ENCODE measurements around the gene TRPV4. TPM values are rescaled to one million over a fixed set of nuclear protein-coding genes. Genes with fewer than 3 reads are reported as not detected.

Gene TRPV4
- total RNA-seq, 1 experiment from 2014 or later, result 2.4 TPM

DNA sequence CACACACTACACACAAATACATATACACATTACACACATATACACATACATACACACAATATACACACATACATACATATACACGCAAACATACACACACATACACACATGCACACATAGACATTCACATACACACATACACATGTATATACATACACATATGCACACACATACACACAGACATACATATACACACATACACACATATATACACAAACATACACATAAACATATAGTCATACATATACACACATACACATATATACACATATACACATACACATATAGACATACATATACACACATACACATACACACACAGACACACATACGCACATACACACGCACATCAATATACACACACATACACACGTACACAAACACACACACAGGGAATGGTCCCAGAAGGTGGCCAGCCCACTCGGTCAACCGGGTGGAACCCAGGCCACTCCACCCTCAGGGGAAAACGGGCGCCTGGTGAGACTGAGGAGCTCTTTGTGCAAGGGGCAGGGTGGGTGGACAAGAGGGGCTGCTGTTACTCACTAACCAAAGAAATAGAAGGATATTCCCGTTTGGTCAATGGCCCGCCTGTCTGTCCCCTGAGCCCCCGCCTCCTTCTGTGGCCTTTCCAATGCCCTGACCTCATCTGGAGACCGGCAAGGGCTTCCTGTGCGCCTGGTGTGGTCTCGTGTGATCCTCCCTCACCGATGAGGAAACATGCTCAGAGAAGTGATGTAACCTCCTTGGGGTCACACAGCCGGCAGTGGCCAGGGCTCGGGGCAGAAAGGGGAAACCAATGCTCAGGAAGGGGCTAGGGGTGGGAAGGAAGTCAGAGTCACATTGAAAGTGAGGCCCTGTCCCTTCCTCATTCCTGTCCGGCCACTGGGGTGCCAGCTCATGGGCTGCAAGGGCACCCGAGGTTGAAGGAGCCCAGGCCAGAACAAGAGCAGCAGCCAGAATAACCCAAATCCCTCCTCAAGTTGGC lies 5.3 kb downstream of the TRPV4 start:
- H3K4me2 ChIP-seq (ENCODE audit: low read length), result no peak overlapping the region
- ChIA-PET POLR2A (ENCODE audit: unreplicated experiment) (no interaction called here), CTCF (no interaction called here)
- ATAC-seq, result no peak
- no peaks in the 10 kb centered on the region for H3F3A ChIP-seq (ENCODE audit: low read length, unreplicated experiment)
- H3K4me1 ChIP-seq (ENCODE audit: insufficient read depth, low read length), result peaks cover 7% of the 10 kb centered on the region
- no peak overlapping the region for H3K4me3 ChIP-seq (ENCODE audit: low read length)
- no peak overlapping the region for H2AFZ ChIP-seq (ENCODE audit: low read length)
- no peak overlapping the region for H3K27ac ChIP-seq (ENCODE audit: low read length)
- no peak overlapping the region for H3K9ac ChIP-seq (ENCODE audit: low read length)
- H3K27me3 ChIP-seq (ENCODE audit: low read length), result no peaks in the 10 kb centered on the region
- no peaks in the 10 kb centered on the region for H3K79me2 ChIP-seq (ENCODE audit: low read length)
- H4K20me1 ChIP-seq (ENCODE audit: low read length), result no peaks in the 10 kb centered on the region
- TF ChIP-seq, protein P1, sequence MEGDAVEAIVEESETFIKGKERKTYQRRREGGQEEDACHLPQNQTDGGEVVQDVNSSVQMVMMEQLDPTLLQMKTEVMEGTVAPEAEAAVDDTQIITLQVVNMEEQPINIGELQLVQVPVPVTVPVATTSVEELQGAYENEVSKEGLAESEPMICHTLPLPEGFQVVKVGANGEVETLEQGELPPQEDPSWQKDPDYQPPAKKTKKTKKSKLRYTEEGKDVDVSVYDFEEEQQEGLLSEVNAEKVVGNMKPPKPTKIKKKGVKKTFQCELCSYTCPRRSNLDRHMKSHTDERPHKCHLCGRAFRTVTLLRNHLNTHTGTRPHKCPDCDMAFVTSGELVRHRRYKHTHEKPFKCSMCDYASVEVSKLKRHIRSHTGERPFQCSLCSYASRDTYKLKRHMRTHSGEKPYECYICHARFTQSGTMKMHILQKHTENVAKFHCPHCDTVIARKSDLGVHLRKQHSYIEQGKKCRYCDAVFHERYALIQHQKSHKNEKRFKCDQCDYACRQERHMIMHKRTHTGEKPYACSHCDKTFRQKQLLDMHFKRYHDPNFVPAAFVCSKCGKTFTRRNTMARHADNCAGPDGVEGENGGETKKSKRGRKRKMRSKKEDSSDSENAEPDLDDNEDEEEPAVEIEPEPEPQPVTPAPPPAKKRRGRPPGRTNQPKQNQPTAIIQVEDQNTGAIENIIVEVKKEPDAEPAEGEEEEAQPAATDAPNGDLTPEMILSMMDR (conservative IDR thresholded peaks at IDR 0.05; ENCODE audit: low read depth, low read length), result no peak
- TF ChIP-seq EZH2phosphoT487 (IDR thresholded peaks at IDR 0.05; ENCODE audit: borderline replicate concordance, low read length) (no peak), EZH2 (IDR thresholded peaks at IDR 0.05; ENCODE audit: low read length, unreplicated experiment) (no peak)
- H3K9me2 ChIP-seq (replicated peaks; ENCODE audit: low read length), result no peaks in the 10 kb centered on the region
- no TSS peak for BruUV-seq (replicated peaks)
- H3K36me3 ChIP-seq (ENCODE audit: low read depth, low read length), result no peaks in the 10 kb centered on the region
- H3K9me3 ChIP-seq (ENCODE audit: low read length), result no peaks in the 10 kb centered on the region
- intact Hi-C loops (cut with micrococcal nuclease), result no loop called here
- no peak for DNase-seq

DNA sequence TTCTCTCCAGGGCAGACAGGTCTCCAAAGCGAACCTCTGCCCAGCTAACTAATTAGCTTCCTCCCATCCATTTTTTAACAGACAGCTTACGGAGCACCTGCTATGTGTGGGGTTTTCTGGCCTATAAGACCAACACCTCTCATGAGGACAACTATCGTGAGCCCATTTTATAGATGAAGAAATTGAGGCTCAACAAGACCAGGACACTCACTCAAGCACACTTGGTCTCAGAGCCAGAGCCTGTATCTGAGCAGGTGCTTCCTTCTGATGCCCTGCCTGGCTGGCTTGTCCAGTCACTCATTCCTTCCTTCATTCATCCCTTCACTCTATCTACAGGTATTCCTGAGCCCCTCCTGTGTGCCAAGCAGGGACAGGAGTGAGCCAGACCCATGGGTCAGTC lies 6.1 kb downstream of the TRPV4 start:
- no peak for DNase-seq
- no peak overlapping the region for H3K9ac ChIP-seq (ENCODE audit: low read length)
- H3K27ac ChIP-seq (ENCODE audit: low read length), result no peak overlapping the region
- no peak overlapping the region for H3K4me3 ChIP-seq (ENCODE audit: low read length)
- intact Hi-C loops (cut with micrococcal nuclease), result no loop called here
- no peaks in the 10 kb centered on the region for H3K9me3 ChIP-seq (ENCODE audit: low read length)
- no peak for TF ChIP-seq EZH2 (IDR thresholded peaks at IDR 0.05; ENCODE audit: low read length, unreplicated experiment)
- no peak for TF ChIP-seq EZH2phosphoT487 (IDR thresholded peaks at IDR 0.05; ENCODE audit: borderline replicate concordance, low read length)
- TF ChIP-seq, protein P1 (conservative IDR thresholded peaks at IDR 0.05; ENCODE audit: low read depth, low read length), result no peak
- POLR2A ChIA-PET (ENCODE audit: unreplicated experiment), result no interaction called here
- H3K27me3 ChIP-seq (ENCODE audit: low read length), result no peaks in the 10 kb centered on the region
- no peaks in the 10 kb centered on the region for H4K20me1 ChIP-seq (ENCODE audit: low read length)
- no TSS peak for BruUV-seq (replicated peaks)
- H3K4me1 ChIP-seq (ENCODE audit: insufficient read depth, low read length), result peaks cover 14% of the 10 kb centered on the region
- H3K36me3 ChIP-seq (ENCODE audit: low read depth, low read length), result no peaks in the 10 kb centered on the region
- ATAC-seq, result no peak
- CTCF ChIA-PET, result no interaction called here
- H3K4me2 ChIP-seq (ENCODE audit: low read length), result no peak overlapping the region
- H3F3A ChIP-seq (ENCODE audit: low read length, unreplicated experiment), result no peaks in the 10 kb centered on the region
- H3K79me2 ChIP-seq (ENCODE audit: low read length), result no peaks in the 10 kb centered on the region
- no peak overlapping the region for H2AFZ ChIP-seq (ENCODE audit: low read length)
- no peaks in the 10 kb centered on the region for H3K9me2 ChIP-seq (replicated peaks; ENCODE audit: low read length)

DNA sequence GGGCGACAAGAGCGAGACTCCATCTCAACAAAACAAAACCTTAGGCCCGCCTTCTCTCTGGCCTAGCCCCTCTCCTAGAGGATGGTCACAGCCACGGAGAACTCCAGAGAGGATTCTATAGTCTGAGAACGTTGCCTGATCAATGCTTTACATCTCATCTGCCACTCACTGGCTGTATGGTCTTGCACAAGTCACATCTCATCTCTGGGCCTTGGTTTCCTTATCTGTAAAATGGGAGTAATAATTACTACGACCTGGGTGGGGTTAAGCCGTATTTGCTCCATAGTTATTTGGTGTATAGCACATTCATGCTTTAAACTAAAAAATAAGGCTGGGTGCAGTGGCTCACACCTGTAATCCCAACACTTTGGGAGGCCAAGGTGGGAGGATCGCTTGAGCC lies 8.5 kb downstream of the TRPV4 start:
- intact Hi-C loops (cut with micrococcal nuclease), result no loop called here
- no peaks in the 10 kb centered on the region for H3F3A ChIP-seq (ENCODE audit: low read length, unreplicated experiment)
- no peaks in the 10 kb centered on the region for H3K9me3 ChIP-seq (ENCODE audit: low read length)
- DNase-seq (no peak), ATAC-seq (no peak)
- H3K79me2 ChIP-seq (ENCODE audit: low read length), result no peaks in the 10 kb centered on the region
- H3K9ac ChIP-seq (ENCODE audit: low read length), result no peak overlapping the region
- ChIA-PET POLR2A (ENCODE audit: unreplicated experiment) (no interaction called here), CTCF (no interaction called here)
- no peak overlapping the region for H3K27ac ChIP-seq (ENCODE audit: low read length)
- no TSS peak for BruUV-seq (replicated peaks)
- TF ChIP-seq EZH2phosphoT487 (IDR thresholded peaks at IDR 0.05; ENCODE audit: borderline replicate concordance, low read length) (no peak), EZH2 (IDR thresholded peaks at IDR 0.05; ENCODE audit: low read length, unreplicated experiment) (no peak)
- TF ChIP-seq, protein P1 (conservative IDR thresholded peaks at IDR 0.05; ENCODE audit: low read depth, low read length), result no peak
- H3K4me1 ChIP-seq (ENCODE audit: insufficient read depth, low read length), result peaks cover 14% of the 10 kb centered on the region
- H4K20me1 ChIP-seq (ENCODE audit: low read length), result no peaks in the 10 kb centered on the region
- H3K4me2 ChIP-seq (ENCODE audit: low read length), result no peak overlapping the region
- H3K36me3 ChIP-seq (ENCODE audit: low read depth, low read length), result no peaks in the 10 kb centered on the region
- H3K9me2 ChIP-seq (replicated peaks; ENCODE audit: low read length), result no peaks in the 10 kb centered on the region
- no peak overlapping the region for H2AFZ ChIP-seq (ENCODE audit: low read length)
- H3K4me3 ChIP-seq (ENCODE audit: low read length), result no peak overlapping the region
- no peaks in the 10 kb centered on the region for H3K27me3 ChIP-seq (ENCODE audit: low read length)

Data from PC-3 (cell line).